Testis (tissue), 2 donors: Measurements from ENCODE around the gene IGFBP7.

Experiments
- CTCF ChIP-seq, 3 experiments: fragments of 450-650 bp in 2 of 3; fragments of 200-600 bp in 1 of 3; sonication (generic) in 1 of 3; IDR thresholded peaks; one replicate each; pipeline ENCODE4 v1.5.1; 2016 to 2019; ENCODE audit warnings: antibody characterized with exemption in 3 of 3, mild to moderate bottlenecking in 2 of 3, moderate library complexity in 1 of 3
- POLR2A ChIP-seq: fragments of 450-650 bp; IDR thresholded peaks from one replicate; pipeline ENCODE4 v1.6.1; 2017; ENCODE audit warnings: antibody characterized with exemption, mild to moderate bottlenecking, moderate library complexity

GRCh38 chr4:57095956-57096355 is 14.2 kb downstream of the IGFBP7 start:
- TF ChIP-seq CTCF (IDR thresholded peaks at IDR 0.05) = no peak
- TF ChIP-seq POLR2A = no peak
